ENCODE data around the gene SLC43A2.
"Not testable (repeated sequence)": the region's sequence is repeated elsewhere in the genome, so short reads cannot be mapped to it uniquely, and the experiment has no call there.

SLC43A2 gene

GRCh38 chr17:1627982-1628855, at the start of gene SLC43A2:
TSS of gene SLC43A2 (minus strand) at chr17:1628834. CDS start at chr17:1627874, 960 bp downstream.
- FAIRE-seq, result no peak

- FAIRE-seq, result no peak
These were observed 47.8 kb upstream of the SLC43A2 start for GRCh38 chr17:1676401-1676800.

- no peak for FAIRE-seq
These were observed 44.6 kb upstream of the SLC43A2 start for GRCh38 chr17:1673041-1673785.

- FAIRE-seq, result not testable (repeated sequence)
These were observed 35.3 kb upstream of the SLC43A2 start for GRCh38 chr17:1663934-1664333.

GRCh38 chr17:1661045-1661444, 32.4 kb upstream of the SLC43A2 start:
- no peak for FAIRE-seq

- FAIRE-seq, result no peak
These were observed 29.5 kb upstream of the SLC43A2 start for GRCh38 chr17:1658100-1658499.

- FAIRE-seq, result no peak
These were observed 25.1 kb upstream of the SLC43A2 start for GRCh38 chr17:1653735-1654134.

- not testable (repeated sequence) for FAIRE-seq
These were observed 24.2 kb upstream of the SLC43A2 start for GRCh38 chr17:1652794-1653193.

- FAIRE-seq, result no peak
These were observed 22.9 kb upstream of the SLC43A2 start for GRCh38 chr17:1651559-1651844.

GRCh38 chr17:1650731-1651558, 22.3 kb upstream of the SLC43A2 start:
- no peak for FAIRE-seq

GRCh38 chr17:1649844-1650501, 21.3 kb upstream of the SLC43A2 start, which contains the start of gene RILP:
TSS of gene RILP (minus strand) at chr17:1649866. CDS start at chr17:1649804, 62 bp downstream.
- no peak for FAIRE-seq

- no peak for FAIRE-seq
These were observed 20.6 kb upstream of the SLC43A2 start for GRCh38 chr17:1648963-1649843.

- FAIRE-seq, result no peak
These were observed 19.7 kb upstream of the SLC43A2 start for GRCh38 chr17:1648173-1648962.

GRCh38 chr17:1647802-1648171, 19.2 kb upstream of the SLC43A2 start:
- FAIRE-seq, result no peak

GRCh38 chr17:1646199-1646875, 17.7 kb upstream of the SLC43A2 start:
- FAIRE-seq, result no peak

- FAIRE-seq, result no peak
These were observed 16.9 kb upstream of the SLC43A2 start, which contains the start of gene SCARF1 for GRCh38 chr17:1645207-1646171. TSS of gene SCARF1 (minus strand) at chr17:1645732. CDS start at chr17:1645697, 35 bp downstream.

- FAIRE-seq, result no peak
These were observed 16.0 kb upstream of the SLC43A2 start for GRCh38 chr17:1644493-1645206.

GRCh38 chr17:1643999-1644492, 15.4 kb upstream of the SLC43A2 start:
- no peak for FAIRE-seq
